Measurements from ENCODE around the gene HBS1L.

HBS1L gene

DNA sequence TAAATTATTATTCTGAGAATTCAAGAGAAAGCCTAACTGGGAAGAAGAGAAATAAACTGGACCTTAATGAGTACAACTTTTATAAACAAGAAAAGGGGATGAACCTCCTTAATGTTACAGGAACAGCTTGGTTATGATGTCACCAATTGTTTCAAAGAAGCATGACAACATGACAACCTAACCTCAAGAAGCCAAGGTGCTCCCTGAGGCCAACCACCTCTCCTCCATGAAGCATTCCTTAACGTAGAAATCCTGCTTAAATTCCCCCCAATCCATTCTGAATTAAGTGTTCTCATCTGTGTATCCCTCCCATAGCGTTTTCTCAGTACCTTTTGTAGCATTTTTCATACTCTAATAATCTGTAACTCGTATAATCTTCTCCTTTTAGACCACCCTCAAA is 1.7 kb downstream of the HBS1L start:
- no peak for DNase-seq (ENCODE audit: low spot score)
- TF ChIP-seq, protein P1, sequence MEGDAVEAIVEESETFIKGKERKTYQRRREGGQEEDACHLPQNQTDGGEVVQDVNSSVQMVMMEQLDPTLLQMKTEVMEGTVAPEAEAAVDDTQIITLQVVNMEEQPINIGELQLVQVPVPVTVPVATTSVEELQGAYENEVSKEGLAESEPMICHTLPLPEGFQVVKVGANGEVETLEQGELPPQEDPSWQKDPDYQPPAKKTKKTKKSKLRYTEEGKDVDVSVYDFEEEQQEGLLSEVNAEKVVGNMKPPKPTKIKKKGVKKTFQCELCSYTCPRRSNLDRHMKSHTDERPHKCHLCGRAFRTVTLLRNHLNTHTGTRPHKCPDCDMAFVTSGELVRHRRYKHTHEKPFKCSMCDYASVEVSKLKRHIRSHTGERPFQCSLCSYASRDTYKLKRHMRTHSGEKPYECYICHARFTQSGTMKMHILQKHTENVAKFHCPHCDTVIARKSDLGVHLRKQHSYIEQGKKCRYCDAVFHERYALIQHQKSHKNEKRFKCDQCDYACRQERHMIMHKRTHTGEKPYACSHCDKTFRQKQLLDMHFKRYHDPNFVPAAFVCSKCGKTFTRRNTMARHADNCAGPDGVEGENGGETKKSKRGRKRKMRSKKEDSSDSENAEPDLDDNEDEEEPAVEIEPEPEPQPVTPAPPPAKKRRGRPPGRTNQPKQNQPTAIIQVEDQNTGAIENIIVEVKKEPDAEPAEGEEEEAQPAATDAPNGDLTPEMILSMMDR (IDR thresholded peaks at IDR 0.05; ENCODE audit: extremely low read depth, missing control alignments), result no peak

DNA sequence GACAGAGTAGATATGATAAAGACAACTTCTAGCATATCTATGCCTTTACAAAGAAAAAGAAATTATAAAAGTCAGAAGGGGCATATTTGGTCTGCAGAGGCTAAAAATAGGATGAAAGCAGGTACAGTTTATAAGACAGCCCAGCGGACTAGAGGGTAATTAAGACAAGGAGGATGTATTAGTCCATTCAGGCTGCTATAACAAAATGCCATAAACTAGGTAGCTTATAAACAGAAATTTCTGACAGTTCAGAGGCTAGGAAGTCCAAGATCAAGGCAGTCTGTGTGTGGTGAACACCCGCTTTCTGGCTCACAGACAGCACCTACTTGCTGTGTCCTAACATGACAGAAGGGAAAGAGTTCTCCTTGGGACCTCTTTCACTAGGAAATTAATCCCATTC is 5.7 kb downstream of the HBS1L start:
- DNase-seq (ENCODE audit: low spot score), result no peak
- TF ChIP-seq, protein P1 (IDR thresholded peaks at IDR 0.05; ENCODE audit: extremely low read depth, missing control alignments), result no peak

GRCh38 chr6:135047336-135047735 is 7.3 kb downstream of the HBS1L start:
- no peak for DNase-seq (ENCODE audit: low spot score)
- TF ChIP-seq, protein P1 (IDR thresholded peaks at IDR 0.05; ENCODE audit: extremely low read depth, missing control alignments), result no peak

DNA sequence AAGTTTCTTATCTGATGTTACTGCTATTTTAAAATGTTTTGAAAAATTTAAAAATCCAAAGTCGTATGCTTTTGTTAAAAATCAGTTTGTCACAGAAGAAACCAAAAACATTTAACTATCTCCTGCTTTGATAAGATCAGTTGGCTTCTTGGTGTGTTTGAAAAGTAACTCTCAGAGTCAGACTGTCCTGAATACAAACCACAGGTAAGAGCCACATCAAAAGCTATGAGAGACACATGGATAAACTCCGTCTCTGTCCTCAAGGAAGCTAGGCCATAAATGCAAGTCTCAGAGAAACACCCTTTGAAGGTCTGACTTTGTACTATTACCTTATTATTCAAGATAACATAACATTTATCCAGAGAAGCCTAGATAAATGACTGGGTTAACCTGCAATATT is 7.7 kb downstream of the HBS1L start:
- TF ChIP-seq, protein P1 (IDR thresholded peaks at IDR 0.05; ENCODE audit: extremely low read depth, missing control alignments), result no peak
- DNase-seq (ENCODE audit: low spot score), result no peak

GRCh38 chr6:135044639-135045038 is 10.0 kb downstream of the HBS1L start:
- DNase-seq (ENCODE audit: low spot score), result no peak

DNA sequence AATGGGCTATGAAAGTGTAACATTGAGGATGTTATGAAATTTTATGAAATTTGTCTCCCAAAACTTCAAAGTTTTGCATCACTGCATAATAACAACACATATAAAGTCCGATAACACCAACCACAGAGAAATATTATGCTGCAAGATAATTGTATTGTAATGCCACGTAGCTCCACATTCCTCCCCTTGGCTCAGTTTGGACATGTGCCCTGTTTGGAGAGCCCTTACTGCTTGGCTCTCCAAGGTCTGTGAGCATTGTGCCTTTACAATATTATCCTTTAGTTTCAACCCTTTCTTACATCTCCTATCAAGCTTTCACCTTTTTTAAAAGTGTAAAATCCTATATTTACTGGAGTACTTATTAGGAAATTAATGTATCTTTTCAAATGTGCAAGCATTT is 10.8 kb downstream of the HBS1L start:
- DNase-seq (ENCODE audit: low spot score), result no peak
- TF ChIP-seq, protein P1 (IDR thresholded peaks at IDR 0.05; ENCODE audit: extremely low read depth, missing control alignments), result no peak

More at GRCh38 chr6:135044639-135045038, 10.0 kb downstream of the HBS1L start:
- TF ChIP-seq, protein P1 (IDR thresholded peaks at IDR 0.05; ENCODE audit: extremely low read depth, missing control alignments), result no peak

- no peak for DNase-seq (ENCODE audit: low spot score)
- TF ChIP-seq, protein P1 (IDR thresholded peaks at IDR 0.05; ENCODE audit: extremely low read depth, missing control alignments), result no peak
Measured at GRCh38 chr6:135043364-135043763, 11.3 kb downstream of the HBS1L start.
